NCI-H526 (cell line): ENCODE results near the gene ST6GAL1.

Experiments
- DNase-seq, 2 experiments: peaks; one replicate each; lab custom pipeline; 2025; lab: John Stamatoyannopoulos, UW

ST6GAL1 gene

DNA sequence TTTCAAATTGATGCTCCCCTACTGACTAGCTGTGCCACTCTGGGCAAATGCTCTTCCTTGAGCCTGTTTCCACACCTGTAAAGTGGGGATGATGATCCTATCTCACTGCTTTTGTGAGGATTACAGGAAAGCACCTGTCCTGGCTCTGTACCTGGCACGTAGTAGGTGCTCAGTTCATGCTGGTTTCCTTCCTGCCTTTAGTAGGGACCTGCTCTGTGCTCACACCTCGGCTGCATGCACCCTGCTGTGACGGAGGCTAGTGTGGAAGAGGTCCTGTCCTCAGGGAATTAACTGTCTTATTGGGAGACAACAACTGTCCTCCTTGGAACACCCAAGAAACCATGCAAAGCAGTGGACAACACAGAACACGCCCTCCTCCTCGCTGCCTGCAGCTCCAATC lies 147.2 kb downstream of the ST6GAL1 start:
- no peak for DNase-seq

DNA sequence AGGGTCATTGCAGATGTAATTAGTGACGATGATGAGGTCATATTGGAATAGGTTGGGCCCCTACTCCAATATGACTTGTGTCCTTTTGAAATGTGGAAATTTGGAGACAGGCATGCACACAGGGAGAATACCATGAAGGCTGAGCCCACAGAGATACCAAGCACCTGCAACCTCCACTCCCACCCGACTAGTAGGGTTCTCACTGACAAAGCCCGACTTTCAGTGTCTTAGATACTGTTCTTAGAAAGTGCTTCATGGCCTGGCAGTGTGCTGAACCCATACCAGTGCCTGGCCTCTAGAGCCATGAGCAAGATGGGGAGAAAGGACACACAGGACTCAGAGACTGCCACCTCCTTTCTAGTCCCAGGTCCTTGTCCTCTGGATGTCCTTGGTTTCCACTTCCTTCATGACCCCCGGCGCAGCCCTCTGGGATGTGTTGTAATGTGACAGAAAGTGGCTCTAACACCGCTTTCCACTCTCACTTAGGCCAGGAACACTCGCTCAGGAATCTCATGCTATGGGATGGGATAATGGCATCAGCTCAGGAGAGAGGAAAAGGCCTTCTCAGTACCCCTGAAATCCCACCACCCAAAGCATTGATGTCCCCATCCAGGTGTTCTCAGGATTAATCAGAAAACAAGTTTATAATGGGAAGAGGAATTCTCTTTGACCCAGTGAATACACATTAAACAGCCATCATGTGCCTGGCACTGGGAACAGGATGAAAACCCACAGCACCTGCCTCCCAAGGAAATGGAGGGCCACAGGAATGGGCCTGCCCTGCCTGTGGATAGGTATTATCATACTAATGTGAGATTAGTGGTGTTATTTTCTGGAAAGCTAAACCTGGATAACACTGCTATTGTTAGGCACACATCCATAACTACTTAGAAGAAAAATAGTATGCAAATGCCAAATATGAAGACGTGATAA lies 149.0 kb downstream of the ST6GAL1 start:
- DNase-seq: no peak

DNA sequence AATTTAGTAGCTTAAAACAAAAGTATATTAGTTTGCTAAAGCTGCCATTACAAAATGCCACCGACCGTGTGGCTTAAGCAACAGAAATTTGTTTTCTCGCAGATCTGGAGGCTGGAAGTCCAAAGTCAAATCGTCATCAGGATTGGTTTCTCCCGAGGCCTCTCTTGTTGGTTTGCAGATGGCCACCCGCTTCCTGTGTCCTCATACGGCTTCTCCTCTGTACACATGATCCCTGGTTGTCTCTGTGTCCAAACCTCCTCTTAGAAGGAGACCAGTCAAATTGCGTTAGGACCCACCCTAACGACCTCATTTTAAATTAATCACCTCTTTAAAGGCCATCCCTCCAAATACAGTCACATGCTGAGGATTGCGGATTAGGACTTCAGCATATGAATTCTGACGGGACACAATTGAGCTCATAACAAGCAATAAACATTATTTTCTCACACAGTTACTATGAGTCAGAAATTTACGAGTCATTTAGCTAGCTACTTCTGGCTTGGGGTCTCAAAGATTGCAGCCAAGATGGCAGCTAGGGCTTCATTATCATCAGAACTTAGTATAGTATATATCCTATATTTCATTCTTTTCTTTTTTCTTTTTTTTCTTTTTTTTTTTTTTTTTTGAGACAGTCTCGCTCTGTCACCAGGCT lies 150.6 kb downstream of the ST6GAL1 start:
- DNase-seq: no peak

GRCh38 chr3:187082758-187083375 lies 152.5 kb downstream of the ST6GAL1 start:
- no peak for DNase-seq

GRCh38 chr3:187084126-187084525 lies 153.8 kb downstream of the ST6GAL1 start:
- no peak for DNase-seq

DNA sequence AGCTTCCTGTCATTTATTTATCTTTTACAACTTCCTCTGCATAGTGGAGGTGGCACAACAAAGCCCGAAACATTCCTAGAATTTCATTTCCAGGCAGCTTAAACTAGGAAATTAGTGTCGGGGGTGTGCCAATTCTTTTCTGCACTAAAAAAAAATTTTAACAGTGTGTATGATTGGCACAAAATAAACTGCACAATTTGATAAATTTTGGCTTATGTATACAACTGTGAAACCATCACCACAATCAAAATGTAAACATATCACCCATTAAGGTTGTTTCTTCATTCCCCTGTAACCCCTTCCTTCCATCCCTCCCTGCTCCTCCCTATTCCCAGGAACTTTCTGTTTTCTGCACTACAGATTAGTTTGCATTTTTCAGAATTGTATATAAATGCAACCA lies 154.3 kb downstream of the ST6GAL1 start:
- DNase-seq: no peak

GRCh38 chr3:187085021-187085666 lies 154.8 kb downstream of the ST6GAL1 start:
- no peak for DNase-seq

GRCh38 chr3:187085933-187086332 lies 155.6 kb downstream of the ST6GAL1 start:
- DNase-seq: no peak

DNA sequence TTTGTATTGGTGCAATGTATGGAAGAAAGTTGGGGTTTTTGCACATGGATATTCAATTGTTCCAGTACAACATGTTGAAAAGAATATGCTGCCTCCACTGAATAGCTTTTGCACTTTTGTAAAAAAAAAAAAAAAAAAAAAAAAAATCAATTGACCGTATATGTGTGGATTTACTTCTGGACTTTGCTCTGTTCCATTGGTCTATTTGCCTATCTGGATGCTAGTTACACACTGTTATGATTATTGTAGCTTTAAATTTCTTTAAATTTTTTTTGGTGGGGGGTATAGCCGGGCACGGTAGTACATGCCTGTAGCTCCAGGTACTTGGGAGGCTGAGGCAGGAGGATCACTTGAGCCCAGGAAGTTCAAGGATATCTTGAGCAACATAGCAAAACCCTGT lies 156.5 kb downstream of the ST6GAL1 start:
- DNase-seq: no peak

DNA sequence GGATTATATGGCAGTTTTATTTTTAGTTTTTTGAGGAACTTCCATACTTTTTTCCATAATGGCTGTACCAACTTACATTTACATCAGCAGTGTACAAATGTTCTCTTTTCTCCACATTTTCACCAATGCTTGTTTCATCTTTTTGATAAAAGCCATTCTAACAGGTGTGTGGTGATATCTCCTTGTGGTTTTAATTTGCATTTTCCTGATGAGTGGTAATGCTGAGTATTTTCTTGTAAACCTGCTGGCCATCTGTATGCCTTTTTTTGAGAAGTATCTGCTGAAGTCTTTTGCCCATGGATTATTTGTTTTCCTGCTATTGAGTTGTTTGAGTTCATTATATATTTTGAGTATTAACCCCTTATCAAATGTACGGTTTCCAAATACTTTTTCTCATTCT lies 158.4 kb downstream of the ST6GAL1 start:
- DNase-seq: no peak

DNA sequence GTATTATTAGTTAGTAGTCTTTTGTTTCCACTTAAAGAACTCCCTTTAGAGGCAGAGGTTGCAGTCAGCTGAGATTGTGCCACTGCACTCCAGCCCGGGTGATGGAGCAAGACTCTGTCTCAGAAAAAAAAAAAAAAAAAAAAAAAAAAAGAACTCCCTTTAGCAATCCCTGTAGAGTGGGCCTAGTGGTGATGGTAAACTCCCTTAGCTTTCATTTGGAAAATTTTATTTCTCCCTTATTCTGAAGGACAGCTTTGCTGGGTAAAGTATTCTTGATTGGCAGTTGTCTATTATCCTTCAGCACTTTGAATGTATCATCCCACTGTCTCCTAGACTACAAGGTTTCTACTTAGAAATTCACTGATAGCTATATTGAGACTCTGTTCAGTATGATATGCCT lies 163.0 kb downstream of the ST6GAL1 start:
- no peak for DNase-seq

DNA sequence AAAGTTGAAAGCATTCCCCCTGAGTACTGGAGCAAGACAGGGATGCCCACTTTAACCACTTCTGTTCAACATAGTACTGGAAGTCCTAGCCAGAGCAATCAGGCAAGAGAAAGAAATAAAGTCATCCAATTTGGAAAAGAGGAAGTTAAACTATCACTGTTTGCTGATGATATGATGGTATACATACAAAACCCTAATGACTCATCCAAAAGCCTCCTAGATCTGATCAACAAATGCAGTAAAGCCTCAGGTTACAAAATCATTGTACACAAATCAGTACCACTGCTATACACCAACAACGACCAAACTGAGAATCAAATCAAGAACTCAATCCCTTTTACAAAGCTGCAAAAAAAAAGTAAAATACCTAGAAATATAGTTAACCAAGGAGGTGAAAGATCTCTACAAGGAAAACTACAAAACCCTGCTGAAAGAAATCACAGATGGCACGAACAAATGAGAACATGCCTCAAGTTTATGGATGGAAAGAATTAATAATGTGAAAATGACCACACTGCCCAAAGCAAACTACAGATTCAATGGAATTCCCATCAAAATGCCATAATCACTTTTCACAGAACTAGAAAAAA lies 168.7 kb downstream of the ST6GAL1 start:
- DNase-seq: no peak

DNA sequence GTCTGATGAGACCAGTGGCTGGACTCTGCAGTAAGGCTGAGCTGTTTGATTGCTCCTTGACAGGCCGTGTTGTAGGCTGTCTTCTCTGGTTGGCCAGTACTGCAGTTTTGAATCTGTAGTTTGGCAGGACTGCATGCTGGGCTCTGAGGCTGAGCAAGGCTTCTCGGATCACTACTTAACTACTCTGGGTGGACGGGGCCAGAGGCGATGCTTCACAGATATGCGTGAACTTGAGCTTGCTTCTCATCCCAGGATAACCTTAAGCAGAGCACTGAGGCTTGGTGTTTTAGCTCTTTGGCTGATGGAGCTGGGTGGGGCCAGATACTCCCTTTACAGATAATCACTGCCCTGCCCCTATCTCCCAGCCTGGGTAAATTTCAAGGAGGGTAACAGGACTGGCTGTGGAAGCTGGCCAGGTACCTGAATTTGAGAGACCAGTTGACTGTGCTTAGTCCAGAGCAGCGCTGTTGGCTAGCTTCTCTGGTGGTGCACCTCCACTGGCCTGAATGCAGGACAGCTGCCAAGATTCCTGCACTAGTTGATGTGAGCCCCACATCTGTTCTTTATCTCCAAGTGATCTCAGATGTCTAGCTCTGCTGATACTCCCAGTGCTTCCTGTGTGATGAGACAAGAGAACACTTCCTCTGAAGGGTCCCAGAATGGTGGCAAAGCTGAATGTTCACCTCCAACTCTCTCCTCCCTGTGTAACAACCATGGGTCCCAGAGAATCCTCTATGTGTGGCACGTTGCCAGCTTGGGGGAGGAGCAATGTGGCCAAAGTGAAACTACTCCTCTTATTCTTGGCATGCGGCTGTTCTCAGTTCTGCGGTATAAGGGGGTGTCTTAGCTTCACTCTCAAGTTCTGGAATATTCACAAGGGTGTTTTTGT lies 171.1 kb downstream of the ST6GAL1 start:
- DNase-seq: no peak

DNA sequence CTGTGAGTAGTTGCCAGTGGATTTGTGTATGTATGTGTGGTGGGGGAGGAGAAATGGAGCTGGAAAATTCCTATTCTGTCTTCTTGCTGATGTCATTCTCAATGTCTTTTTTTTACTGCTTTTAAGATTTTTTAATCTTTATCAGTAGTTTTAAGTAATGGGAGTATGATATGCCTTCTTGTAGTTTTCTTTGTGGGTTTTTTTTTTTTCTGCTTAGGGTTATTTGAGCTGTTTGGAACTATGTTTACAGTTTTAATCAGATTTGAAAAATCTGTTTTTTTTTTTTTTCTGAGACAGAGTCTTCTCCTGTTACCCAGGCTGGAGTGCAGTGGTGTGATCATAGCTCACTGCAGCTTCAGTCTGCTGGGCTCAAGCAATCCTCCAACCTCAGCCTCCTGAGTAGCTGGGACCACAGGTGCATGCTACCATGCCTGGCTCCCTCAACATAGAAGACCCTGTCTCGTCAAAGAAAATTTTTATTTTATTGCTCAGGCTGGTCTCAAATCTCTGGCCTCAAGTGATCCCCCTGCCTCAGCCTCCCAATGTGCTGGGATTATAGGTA lies 171.8 kb downstream of the ST6GAL1 start:
- DNase-seq: no peak

DNA sequence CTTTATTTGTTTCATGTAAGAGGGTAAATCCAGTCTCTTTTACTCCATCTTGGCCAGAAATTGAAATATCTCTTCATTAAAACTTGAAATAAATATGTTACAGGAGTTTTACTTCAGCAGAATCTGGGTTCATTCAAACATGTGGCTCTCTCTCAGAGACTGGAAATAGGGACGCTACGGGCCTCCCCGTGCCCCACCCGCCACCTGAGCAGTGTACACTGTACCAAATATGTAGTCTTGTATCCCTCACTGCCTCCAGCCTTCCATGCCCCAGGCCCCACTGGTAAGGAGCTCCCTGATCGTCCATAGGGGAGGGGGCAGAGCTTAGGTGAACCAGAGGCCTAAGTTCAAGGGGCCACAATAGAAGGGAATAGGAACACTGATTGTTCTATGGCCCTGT lies 172.9 kb downstream of the ST6GAL1 start:
- no peak for DNase-seq

GRCh38 chr3:187104342-187104741 lies 174.0 kb downstream of the ST6GAL1 start:
- DNase-seq: no peak

DNA sequence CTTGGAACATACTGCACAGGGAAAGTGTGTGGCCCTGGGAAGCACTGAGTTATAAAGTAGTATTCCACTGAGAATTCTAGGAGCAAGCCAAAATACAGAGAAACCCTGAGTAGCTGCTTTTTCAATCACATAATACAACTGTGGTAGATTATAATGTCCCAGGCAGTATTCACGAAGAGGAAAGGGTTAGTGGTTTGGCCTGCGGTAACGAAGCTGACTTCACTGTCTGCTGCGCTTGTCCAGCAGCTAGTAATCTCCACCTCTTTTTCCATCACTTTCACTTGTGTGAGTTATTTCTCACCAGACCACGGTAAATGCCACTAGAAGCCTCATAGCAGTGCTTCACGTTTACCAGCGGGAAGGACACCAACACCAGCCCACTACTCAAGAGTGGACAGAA lies 174.6 kb downstream of the ST6GAL1 start:
- no peak for DNase-seq

DNA sequence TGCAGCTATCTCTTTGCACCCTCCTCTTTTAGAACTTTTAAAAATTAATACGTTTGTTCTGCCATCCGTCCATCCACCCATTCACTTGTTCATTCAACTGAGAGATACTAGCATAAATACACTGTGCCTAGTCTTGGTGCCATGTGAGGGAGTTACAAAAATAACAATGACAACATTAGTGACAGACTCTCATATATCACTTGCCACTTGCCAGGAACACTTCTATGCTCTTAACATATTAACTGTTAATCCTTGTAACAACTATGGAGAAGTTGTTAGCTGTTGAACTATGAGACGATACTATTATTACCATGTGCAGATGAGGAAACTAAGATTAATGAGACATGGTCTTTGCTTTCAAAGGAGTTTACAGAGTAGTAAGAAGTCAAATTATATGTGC lies 175.4 kb downstream of the ST6GAL1 start:
- DNase-seq: no peak

- no peak for DNase-seq
Measured at GRCh38 chr3:187107989-187108388, 177.7 kb downstream of the ST6GAL1 start.

DNA sequence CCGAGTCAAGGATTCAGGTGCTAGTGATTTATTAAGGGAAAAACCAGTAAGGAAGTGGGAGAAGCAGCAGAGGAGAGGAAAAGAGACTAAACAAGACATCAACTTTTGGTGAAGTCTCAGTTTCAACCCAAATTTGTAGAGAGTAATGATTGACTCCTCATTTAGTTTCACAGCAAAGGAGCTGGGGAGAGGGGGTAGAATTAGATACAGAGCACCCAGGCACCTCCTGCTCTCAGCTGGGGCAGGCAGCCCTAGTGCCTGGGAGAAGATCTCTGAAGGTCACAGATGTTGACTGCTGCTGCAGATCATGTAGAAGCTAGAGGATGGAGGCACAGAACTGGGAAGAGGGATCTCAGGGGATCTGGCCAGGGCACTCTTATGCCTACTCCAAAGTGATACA lies 179.8 kb downstream of the ST6GAL1 start:
- no peak for DNase-seq
